ENCODE data around the gene NSD2.

DNA sequence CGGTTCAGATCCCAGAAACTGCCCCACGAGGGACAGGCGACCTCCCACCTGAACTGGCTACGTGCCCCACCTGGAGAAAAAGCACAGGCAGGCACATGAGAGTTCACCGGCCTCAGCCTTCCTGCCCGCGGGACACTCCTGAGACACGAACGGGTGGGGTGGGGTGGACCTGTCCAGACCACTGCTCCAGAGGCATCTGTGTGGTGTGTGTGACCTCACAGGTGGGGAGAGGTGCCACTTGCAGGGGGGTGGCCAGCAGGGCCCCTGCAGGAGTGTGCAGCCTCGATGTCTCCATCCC is 119.1 kb downstream of the NSD2 start:
- TF ChIP-seq EZH2 (IDR thresholded peaks at IDR 0.05; ENCODE audit: borderline replicate concordance, low read depth, low read length, severe bottlenecking) (no peak), CTCF (IDR thresholded peaks at IDR 0.05; ENCODE audit: borderline replicate concordance, extremely low read depth, low read length, poor library complexity, severe bottlenecking) (no peak)

Measured in DND-41 (cell line).